ENCODE data around the gene ZNF292. TPM values are rescaled to one million over a fixed set of nuclear protein-coding genes. Genes with fewer than 3 reads are reported as not detected.
A peak's percentile ranks its signal among the peaks of the same experiment; 100 is the strongest.

Gene ZNF292
- total and polyA plus RNA-seq, 10 of the 15 experiments (the other 5 are each of a cell fraction or from before 2014, with no cell fraction given) = 11.1 to 57.6 (median 30.6) TPM

DNA sequence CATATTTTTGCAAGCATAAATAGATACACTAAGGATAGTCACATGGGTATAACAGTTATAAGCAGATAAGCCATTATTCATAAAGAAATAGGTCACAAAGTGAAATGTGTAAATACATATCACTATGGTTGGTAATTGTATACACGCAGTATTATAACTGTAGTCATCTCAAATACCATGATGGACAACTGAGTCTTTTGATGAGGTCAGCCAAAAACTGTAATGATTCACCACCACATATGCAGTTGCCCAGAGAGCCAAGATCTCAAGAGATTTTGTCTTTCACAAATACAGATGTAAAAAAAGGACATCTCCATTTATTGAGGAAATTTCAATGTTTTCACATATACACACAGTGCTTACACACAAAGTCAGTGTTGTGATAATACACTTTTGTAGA lies 28.3 kb downstream of the ZNF292 start:
- no peak overlapping the region for H3K4me2 ChIP-seq (ENCODE audit: control insufficient read depth, insufficient read depth)
- FAIRE-seq = no peak
- no peaks in the 10 kb centered on the region; the same call in 2 of the 3 replicates for H3K9me3 ChIP-seq (replicated peaks; ENCODE audit: control insufficient read depth, insufficient read depth, low read length)
- H3K36me3 ChIP-seq (ENCODE audit: control insufficient read depth in 2 of 2, insufficient read depth in 2 of 2, low read length in 1 of 2) = peaks cover 9 to 25% of the 10 kb centered on the region in 2 experiments
- BruUV-seq (replicated peaks) = no TSS peak
- in situ Hi-C loops (cut with MboI) = no loop called here
- no peak overlapping the region for H3K9ac ChIP-seq (ENCODE audit: control insufficient read depth, insufficient read depth, low read length)
- DNase-seq (ENCODE audit: low read depth, low spot score) = no peak
- ChIA-PET CTCF (interaction anchor here (0.6 to 1.5 kb wide), 2 partner anchors 14 to 18 kb away, joined by 3 read pairs; no protein-coding TSS in a partner anchor), POLR2A (interaction anchor here (0.5 to 1.5 kb wide), 8 partner anchors 10 to 408 kb away, joined by 3 to 8 read pairs (median 4); no protein-coding TSS in a partner anchor), RAD21 (ENCODE audit: unreplicated experiment) (interaction anchor here (1.9 kb wide), 1 partner anchor 14 kb away, joined by 5 read pairs; no protein-coding TSS in a partner anchor), SMC1A (ENCODE audit: uncharacterized antibody, unreplicated experiment) (interaction anchor here (0.7 to 0.9 kb wide), 2 partner anchors 27 to 49 kb away, joined by 3 to 5 read pairs; no protein-coding TSS in a partner anchor)
- H3K79me2 ChIP-seq (ENCODE audit: control insufficient read depth, insufficient read depth, low read length) = peaks cover 94% of the 10 kb centered on the region
- no peaks in the 10 kb centered on the region for H3K27me3 ChIP-seq (replicated peaks in 1 of 2; ENCODE audit: control insufficient read depth in 2 of 2, insufficient read depth in 2 of 2, low read length in 1 of 2)
- peaks cover 10% of the 10 kb centered on the region for H4K20me1 ChIP-seq (ENCODE audit: control insufficient read depth, insufficient read depth)
- H3K27ac ChIP-seq (ENCODE audit: control insufficient read depth, insufficient read depth) = no peak overlapping the region
- peak; percentile 59 for ATAC-seq
- WGBS (ENCODE audit: insufficient coverage, insufficient replicate concordance, low lambda C conversion rate, missing lambda C conversion rate) = 53% methylated on average over 1 of the region's 1 CpG
- H2AFZ ChIP-seq (ENCODE audit: control insufficient read depth, low read depth, low read length) = no peak overlapping the region
- no peak overlapping the region for H3K4me3 ChIP-seq
- intact Hi-C loops (cut with micrococcal nuclease; ENCODE audit: unreplicated experiment) = loop anchor here (2.0 kb wide), 1 partner anchor 13 kb away; no protein-coding TSS in a partner anchor
- peaks cover 15% of the 10 kb centered on the region for H3K4me1 ChIP-seq (ENCODE audit: control insufficient read depth, insufficient read depth, low read length)
- peak; percentile 53 for TF ChIP-seq JUNB (IDR thresholded peaks at IDR 0.05)
- no peak for TF ChIP-seq SMC3 (IDR thresholded peaks at IDR 0.05; ENCODE audit: borderline replicate concordance, low read length)
- TF ChIP-seq RUNX3 (IDR thresholded peaks at IDR 0.05; ENCODE audit: low read length) = peak; percentile 59; the same call in 1 of the 2 replicates
- TF ChIP-seq FOXM1 (IDR thresholded peaks at IDR 0.05; ENCODE audit: low read depth, low read length) = peak; percentile 28; the same call in 1 of the 2 replicates
- peak; percentile 69; the same call in 1 of the 2 replicates for TF ChIP-seq TCF7 (IDR thresholded peaks at IDR 0.05; ENCODE audit: borderline replicate concordance)
- no peak for TF ChIP-seq HCFC1 (IDR thresholded peaks at IDR 0.05; ENCODE audit: low read length)
- TF ChIP-seq MTA2 (IDR thresholded peaks at IDR 0.05; ENCODE audit: low read depth) = peak; percentile 17; the same call in 1 of the 2 replicates
- TF ChIP-seq SREBF2 (IDR thresholded peaks at IDR 0.05; ENCODE audit: low read length) = no peak
- no peak for TF ChIP-seq IKZF1 (conservative IDR thresholded peaks at IDR 0.05)
- no peak for TF ChIP-seq MXI1 (IDR thresholded peaks at IDR 0.05; ENCODE audit: low read depth, low read length)
- TF ChIP-seq CBFB (IDR thresholded peaks at IDR 0.05; ENCODE audit: low read depth) = no peak
- TF ChIP-seq POLR2A (IDR thresholded peaks at IDR 0.05; ENCODE audit: low read depth, low read length) = no peak
- TF ChIP-seq, protein P1, sequence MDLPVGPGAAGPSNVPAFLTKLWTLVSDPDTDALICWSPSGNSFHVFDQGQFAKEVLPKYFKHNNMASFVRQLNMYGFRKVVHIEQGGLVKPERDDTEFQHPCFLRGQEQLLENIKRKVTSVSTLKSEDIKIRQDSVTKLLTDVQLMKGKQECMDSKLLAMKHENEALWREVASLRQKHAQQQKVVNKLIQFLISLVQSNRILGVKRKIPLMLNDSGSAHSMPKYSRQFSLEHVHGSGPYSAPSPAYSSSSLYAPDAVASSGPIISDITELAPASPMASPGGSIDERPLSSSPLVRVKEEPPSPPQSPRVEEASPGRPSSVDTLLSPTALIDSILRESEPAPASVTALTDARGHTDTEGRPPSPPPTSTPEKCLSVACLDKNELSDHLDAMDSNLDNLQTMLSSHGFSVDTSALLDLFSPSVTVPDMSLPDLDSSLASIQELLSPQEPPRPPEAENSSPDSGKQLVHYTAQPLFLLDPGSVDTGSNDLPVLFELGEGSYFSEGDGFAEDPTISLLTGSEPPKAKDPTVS (IDR thresholded peaks at IDR 0.05; ENCODE audit: low read depth, low read length) = no peak
- TF ChIP-seq, protein P2, sequence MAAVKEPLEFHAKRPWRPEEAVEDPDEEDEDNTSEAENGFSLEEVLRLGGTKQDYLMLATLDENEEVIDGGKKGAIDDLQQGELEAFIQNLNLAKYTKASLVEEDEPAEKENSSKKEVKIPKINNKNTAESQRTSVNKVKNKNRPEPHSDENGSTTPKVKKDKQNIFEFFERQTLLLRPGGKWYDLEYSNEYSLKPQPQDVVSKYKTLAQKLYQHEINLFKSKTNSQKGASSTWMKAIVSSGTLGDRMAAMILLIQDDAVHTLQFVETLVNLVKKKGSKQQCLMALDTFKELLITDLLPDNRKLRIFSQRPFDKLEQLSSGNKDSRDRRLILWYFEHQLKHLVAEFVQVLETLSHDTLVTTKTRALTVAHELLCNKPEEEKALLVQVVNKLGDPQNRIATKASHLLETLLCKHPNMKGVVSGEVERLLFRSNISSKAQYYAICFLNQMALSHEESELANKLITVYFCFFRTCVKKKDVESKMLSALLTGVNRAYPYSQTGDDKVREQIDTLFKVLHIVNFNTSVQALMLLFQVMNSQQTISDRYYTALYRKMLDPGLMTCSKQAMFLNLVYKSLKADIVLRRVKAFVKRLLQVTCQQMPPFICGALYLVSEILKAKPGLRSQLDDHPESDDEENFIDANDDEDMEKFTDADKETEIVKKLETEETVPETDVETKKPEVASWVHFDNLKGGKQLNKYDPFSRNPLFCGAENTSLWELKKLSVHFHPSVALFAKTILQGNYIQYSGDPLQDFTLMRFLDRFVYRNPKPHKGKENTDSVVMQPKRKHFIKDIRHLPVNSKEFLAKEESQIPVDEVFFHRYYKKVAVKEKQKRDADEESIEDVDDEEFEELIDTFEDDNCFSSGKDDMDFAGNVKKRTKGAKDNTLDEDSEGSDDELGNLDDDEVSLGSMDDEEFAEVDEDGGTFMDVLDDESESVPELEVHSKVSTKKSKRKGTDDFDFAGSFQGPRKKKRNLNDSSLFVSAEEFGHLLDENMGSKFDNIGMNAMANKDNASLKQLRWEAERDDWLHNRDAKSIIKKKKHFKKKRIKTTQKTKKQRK (IDR thresholded peaks at IDR 0.05; ENCODE audit: low read depth, low read length) = no peak
- TF ChIP-seq BHLHE40 (IDR thresholded peaks at IDR 0.05; ENCODE audit: borderline replicate concordance in 1 of 2, low read depth in 2 of 2, low read length in 1 of 2) = no peak
- TF ChIP-seq KLF5 (IDR thresholded peaks at IDR 0.05; ENCODE audit: partially characterized antibody) = no peak
- no peak for TF ChIP-seq EED (IDR thresholded peaks at IDR 0.05; ENCODE audit: low read depth)
- no peak for TF ChIP-seq ZNF274 (IDR thresholded peaks at IDR 0.05; ENCODE audit: insufficient read depth, insufficient read length)
- TF ChIP-seq NR2C2 (IDR thresholded peaks at IDR 0.05; ENCODE audit: borderline replicate concordance, control insufficient read depth, insufficient read length, low read depth) = no peak
- no peak for TF ChIP-seq NFYB (IDR thresholded peaks at IDR 0.05; ENCODE audit: insufficient read depth, low read depth, low read length)
- no peak for TF ChIP-seq CHD1 (IDR thresholded peaks at IDR 0.05; ENCODE audit: low read depth, low read length)
